ENCODE data around the gene TSPAN32.

- TF ChIP-seq CTCF (IDR thresholded peaks at IDR 0.05; ENCODE audit: low read depth, low read length) (no peak), EZH2phosphoT487 (IDR thresholded peaks at IDR 0.05; ENCODE audit: low read depth) (no peak)
Observed at GRCh38 chr11:2271327-2272227, 30.2 kb upstream of the TSPAN32 start.

Data from OCI-LY3 (cell line).